Esophagus muscularis mucosa (tissue), 4 donors: ENCODE data around the gene MBD6. TPM values are rescaled to one million over a fixed set of nuclear protein-coding genes. Genes with fewer than 3 reads are reported as not detected.
"Not testable (repeated sequence)": the region's sequence is repeated elsewhere in the genome, so short reads cannot be mapped to it uniquely, and the experiment has no call there.

Experiments used
- DNase-seq: peaks from one replicate; pipeline ENCODE4 v3.0.0-alpha.2; 2017; ENCODE audit errors: extremely low spot score
- H3K27ac ChIP-seq, 4 donors: fragments of 200-600 bp; sonication (generic); replicated peaks in 1 of 4; 1 replicate in 3 of 4; 2 replicates in 1 of 4; pipeline ENCODE4 v1.5.1; 2016 to 2019; ENCODE audit warnings: mild to moderate bottlenecking in 1 of 4
- H3K27me3 ChIP-seq, 4 donors: fragments of 200-600 bp; sonication (generic); one replicate each; pipeline versions ENCODE4 v1.5.1 to v1.6.0; 2016 to 2019
- H3K36me3 ChIP-seq, 4 donors: fragments of 200-600 bp; sonication (generic); one replicate each; pipeline ENCODE4 v1.5.1; 2016 to 2019
- H3K4me1 ChIP-seq, 4 donors: fragments of 200-600 bp; sonication (generic); one replicate each; pipeline ENCODE4 v1.5.1; 2016 to 2019
- H3K4me3 ChIP-seq, 4 donors: fragments of 200-600 bp; sonication (generic); 1 replicate in 2 of 4; 2 replicates in 2 of 4; pipeline ENCODE4 v1.5.1; 2016 to 2019; ENCODE audit warnings: mild to moderate bottlenecking in 4 of 4, moderate library complexity in 1 of 4
- H3K9me3 ChIP-seq, 4 donors: fragments of 200-600 bp; sonication (generic); 1 replicate in 3 of 4; 2 replicates in 1 of 4; pipeline ENCODE4 v1.5.1; 2016 to 2019
- CTCF ChIP-seq, 3 experiments: fragments of 200-600 bp in 2 of 3; fragments of 450-650 bp in 1 of 3; sonication (generic) in 2 of 3; IDR thresholded peaks; one replicate each; pipeline ENCODE4 v1.5.1; 2017 to 2019; ENCODE audit warnings: antibody characterized with exemption in 3 of 3, mild to moderate bottlenecking in 2 of 3, moderate library complexity in 1 of 3
- EP300 ChIP-seq: sonication (generic); formaldehyde crosslinking; IDR thresholded peaks from one replicate; pipeline ENCODE4 v1.6.1; 2017; ENCODE audit warnings: antibody characterized with exemption
- POLR2A ChIP-seq: fragments of 450-650 bp; IDR thresholded peaks from one replicate; pipeline ENCODE4 v1.6.1; 2017; ENCODE audit warnings: antibody characterized with exemption, moderate library complexity, mild to moderate bottlenecking, low read depth
- POLR2AphosphoS5 ChIP-seq, 2 donors: sonication (generic); formaldehyde crosslinking; IDR thresholded peaks; one replicate each; pipeline ENCODE4 v1.6.1; 2017; ENCODE audit warnings: antibody characterized with exemption in 2 of 2
- WGBS: methylation state at CpG from one replicate; pipeline ENCODE4 v1.1.5; 2018; 5-methylcytosine and 5-hydroxymethylcytosine counted together
- intact Hi-C: fragments of 100-400 bp; cut with DNase I; formaldehyde crosslinking; loops from one replicate; pipeline ENCODE4 v1.15.1; 2023
- total RNA-seq, 4 donors: library from RNA; depleted of rRNA; stranded (reverse); fragments of >200 nt; gene quantifications; one replicate each; pipeline versions ENCODE4 v1.1.0 to v1.2.1, GENCODE V29; 2016

The MBD6 gene
- total RNA-seq, 4 donors from 2014 or later, result 13.8 to 19.9 (median 16.9) TPM

- no peaks in the 10 kb centered on the region for H3K27me3 ChIP-seq
- H3K4me1 ChIP-seq, result no peaks in the 10 kb centered on the region
- H3K36me3 ChIP-seq, result no peaks in the 10 kb centered on the region
- intact Hi-C loops, result no loop called here
- H3K9me3 ChIP-seq, result no peaks in the 10 kb centered on the region
- no peak for DNase-seq
- H3K27ac ChIP-seq, result no peak overlapping the region
- 89% methylated on average over 4 of the region's 4 CpGs for WGBS
- TF ChIP-seq EP300 (no peak), POLR2A (no peak), CTCF (IDR thresholded peaks at IDR 0.05) (no peak), POLR2AphosphoS5 (IDR thresholded peaks at IDR 0.05) (no peak)
- H3K4me3 ChIP-seq, result no peak overlapping the region
Observed at GRCh38 chr12:57558864-57559263, 36.2 kb downstream of the MBD6 start.

GRCh38 chr12:57560516-57560915 is 37.9 kb downstream of the MBD6 start:
- peaks cover 0 to 3% (median 0%) of the 10 kb centered on the region in 4 donors for H3K36me3 ChIP-seq
- no peaks in the 10 kb centered on the region for H3K4me1 ChIP-seq
- no peaks in the 10 kb centered on the region for H3K9me3 ChIP-seq
- no peak overlapping the region for H3K4me3 ChIP-seq
- TF ChIP-seq CTCF (IDR thresholded peaks at IDR 0.05) (no peak), POLR2AphosphoS5 (IDR thresholded peaks at IDR 0.05) (no peak), POLR2A (no peak), EP300 (no peak)
- DNase-seq, result no peak
- intact Hi-C loops, result no loop called here
- 94% methylated on average over 2 of the region's 2 CpGs for WGBS
- no peak overlapping the region for H3K27ac ChIP-seq
- no peaks in the 10 kb centered on the region for H3K27me3 ChIP-seq

GRCh38 chr12:57561117-57561516 is 38.5 kb downstream of the MBD6 start:
- WGBS, result 86% methylated on average over 1 of the region's 1 CpG
- H3K27ac ChIP-seq, DNase-seq, H3K36me3 ChIP-seq, intact Hi-C loops, H3K4me1 ChIP-seq, H3K4me3 ChIP-seq, H3K9me3 ChIP-seq, H3K27me3 ChIP-seq: not testable (repeated sequence)

- Histone ChIP-seq H3K36me3 (peaks cover 0 to 4% (median 2%) of the 10 kb centered on the region in 4 donors), H3K4me3 (no peak overlapping the region), H3K27me3 (peaks cover 0 to 6% (median 2%) of the 10 kb centered on the region in 4 donors), H3K4me1 (no peaks in the 10 kb centered on the region), H3K9me3 (no peaks in the 10 kb centered on the region), H3K27ac (no peak overlapping the region)
- 57% methylated on average over 4 of the region's 4 CpGs for WGBS
- TF ChIP-seq CTCF (IDR thresholded peaks at IDR 0.05) (no peak), POLR2A (no peak), EP300 (no peak), POLR2AphosphoS5 (IDR thresholded peaks at IDR 0.05) (no peak)
- DNase-seq, result no peak
- intact Hi-C loops, result no loop called here
Observed at GRCh38 chr12:57563358-57563757, 40.7 kb downstream of the MBD6 start.

GRCh38 chr12:57564178-57564740 is 41.6 kb downstream of the MBD6 start:
- Histone ChIP-seq H3K9me3 (no peaks in the 10 kb centered on the region), H3K4me1 (no peaks in the 10 kb centered on the region), H3K4me3 (no peak overlapping the region), H3K27ac (no peak overlapping the region), H3K36me3 (peaks cover 0 to 9% (median 5%) of the 10 kb centered on the region in 4 donors), H3K27me3 (peaks cover 0 to 8% (median 3%) of the 10 kb centered on the region in 4 donors)
- no peak for DNase-seq
- intact Hi-C loops, result no loop called here
- no peak for TF ChIP-seq EP300
- TF ChIP-seq CTCF (IDR thresholded peaks at IDR 0.05), result no peak
- no peak for TF ChIP-seq POLR2AphosphoS5 (IDR thresholded peaks at IDR 0.05)
- no peak for TF ChIP-seq POLR2A
- 88% methylated on average over 7 of the region's 7 CpGs for WGBS
